Measurements from ENCODE around the gene PFDN4. TPM values are rescaled to one million over a fixed set of nuclear protein-coding genes. Genes with fewer than 3 reads are reported as not detected.

The PFDN4 gene
- 33.0 and 35.6 TPM in 2 replicates for total RNA-seq

- intact Hi-C loops (cut with micrococcal nuclease) = loop anchor here (1.0 to 5.0 kb wide), 5 partner anchors 9 to 1136 kb away; no protein-coding TSS in a partner anchor
Observed at GRCh38 chr20:54207743-54208547, at the start of gene PFDN4. Gene PFDN4 (plus strand): TSS chr20:54208087. CDS start chr20:54208101, 14 bp downstream.

- intact Hi-C loops (cut with micrococcal nuclease) = no loop called here
Observed at GRCh38 chr20:54158226-54158625, 49.7 kb upstream of the PFDN4 start.

- intact Hi-C loops (cut with micrococcal nuclease) = no loop called here
Observed at GRCh38 chr20:54158856-54159418, 49.0 kb upstream of the PFDN4 start.

- intact Hi-C loops (cut with micrococcal nuclease) = no loop called here
Observed at GRCh38 chr20:54160065-54161007, 47.6 kb upstream of the PFDN4 start.

- intact Hi-C loops (cut with micrococcal nuclease) = no loop called here
Observed at GRCh38 chr20:54161008-54161820, 46.7 kb upstream of the PFDN4 start.

- intact Hi-C loops (cut with micrococcal nuclease) = no loop called here
Observed at GRCh38 chr20:54161821-54162149, 46.1 kb upstream of the PFDN4 start.

- intact Hi-C loops (cut with micrococcal nuclease) = no loop called here
Observed at GRCh38 chr20:54162378-54163009, 45.4 kb upstream of the PFDN4 start.

- intact Hi-C loops (cut with micrococcal nuclease) = no loop called here
Observed at GRCh38 chr20:54163402-54163801, 44.5 kb upstream of the PFDN4 start.

GRCh38 chr20:54165014-54165413 is 42.9 kb upstream of the PFDN4 start:
- intact Hi-C loops (cut with micrococcal nuclease) = no loop called here

- intact Hi-C loops (cut with micrococcal nuclease) = no loop called here
Observed at GRCh38 chr20:54165803-54166202, 42.1 kb upstream of the PFDN4 start.

- intact Hi-C loops (cut with micrococcal nuclease) = no loop called here
Observed at GRCh38 chr20:54166987-54167662, 40.8 kb upstream of the PFDN4 start.

- intact Hi-C loops (cut with micrococcal nuclease) = no loop called here
Observed at GRCh38 chr20:54167909-54168872, 39.7 kb upstream of the PFDN4 start.

- intact Hi-C loops (cut with micrococcal nuclease) = no loop called here
Observed at GRCh38 chr20:54168961-54169862, 38.7 kb upstream of the PFDN4 start.

- intact Hi-C loops (cut with micrococcal nuclease) = no loop called here
Observed at GRCh38 chr20:54170026-54170471, 37.8 kb upstream of the PFDN4 start.

GRCh38 chr20:54170963-54171362 is 36.9 kb upstream of the PFDN4 start:
- intact Hi-C loops (cut with micrococcal nuclease) = no loop called here

- intact Hi-C loops (cut with micrococcal nuclease) = no loop called here
Observed at GRCh38 chr20:54172532-54172855, 35.4 kb upstream of the PFDN4 start.

- intact Hi-C loops (cut with micrococcal nuclease) = no loop called here
Observed at GRCh38 chr20:54172856-54173652, 34.8 kb upstream of the PFDN4 start.

Data from T-helper 1 cell treated with Interleukin-12 subunit alpha and Interleukin-12 subunit beta and Interleukin-4 antibody, amounts not matched to agents 30 ng/mL and 1 ng/mL, for 36 hours (primary cell).